Activated CD4-positive, alpha-beta T cell treated with anti-CD3 and anti-CD28 coated beads, Interleukin-2, Interleukin-6, amounts not matched to agents 100 ng/mL and 50 ng/mL, durations not matched to agents 16 hours and 8 hours (primary cell): ENCODE data around the gene SCGB3A1.

Experiments
- DNase-seq: peaks from one replicate; pipeline ENCODE4 v3.0.0-alpha.2; 2020

Gene SCGB3A1

DNA sequence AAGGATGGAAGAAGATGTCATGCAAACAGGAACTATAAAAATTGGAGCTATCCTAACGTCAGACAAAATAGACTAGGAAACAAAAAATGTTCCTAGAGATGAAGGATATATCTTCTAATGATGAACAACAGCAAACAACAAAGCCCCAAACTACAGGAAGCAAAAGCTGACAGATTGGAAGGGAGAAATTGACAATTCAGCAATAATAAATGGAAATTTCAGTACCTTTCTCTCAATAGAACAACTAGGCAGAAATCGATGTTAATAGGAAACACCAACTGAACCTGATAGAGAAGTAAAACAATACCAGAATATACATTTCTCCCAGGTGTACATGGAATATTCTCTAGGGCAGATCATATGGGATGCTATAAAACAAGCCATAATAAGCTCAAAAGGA lies 7.6 kb downstream of the SCGB3A1 start:
- DNase-seq = no peak

DNA sequence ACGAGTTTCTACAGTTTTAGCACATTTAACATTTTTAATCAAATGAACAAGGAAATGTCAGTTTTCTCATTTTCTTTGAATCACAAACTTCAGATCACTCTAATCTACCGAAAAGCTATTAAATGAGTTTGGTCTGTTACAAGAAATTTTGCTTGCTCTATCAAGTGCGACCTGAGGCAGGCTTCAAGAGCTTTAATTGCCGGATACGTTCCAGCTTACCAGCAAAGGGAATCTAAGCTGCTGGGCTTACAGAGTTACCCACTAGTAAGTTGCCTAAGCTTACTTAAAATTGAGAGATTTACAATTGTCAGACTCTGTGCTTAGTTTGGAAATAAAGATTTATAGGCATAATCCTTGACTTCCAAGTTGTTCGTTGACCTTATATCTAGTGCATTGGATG lies 10.6 kb downstream of the SCGB3A1 start:
- DNase-seq = no peak

DNA sequence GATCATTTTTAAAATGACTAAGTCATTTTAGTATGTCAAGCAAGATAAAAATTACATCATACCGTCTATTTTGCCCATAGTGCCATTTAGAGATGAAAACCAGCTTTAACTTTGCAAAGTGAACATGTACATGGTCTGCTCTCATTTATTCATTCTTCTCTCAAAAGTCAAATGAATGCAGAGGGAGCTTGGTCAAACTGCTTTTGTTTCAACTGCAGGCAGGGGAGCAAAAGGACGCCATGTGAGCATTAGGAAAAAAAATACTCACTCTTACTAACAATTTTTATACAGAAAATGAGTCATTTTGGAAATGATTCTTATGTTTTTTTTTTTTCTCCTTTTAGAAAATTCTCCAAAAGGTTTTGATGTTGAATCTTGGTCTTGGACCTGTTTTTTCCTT lies 15.7 kb downstream of the SCGB3A1 start:
- peak; percentile 24 for DNase-seq

DNA sequence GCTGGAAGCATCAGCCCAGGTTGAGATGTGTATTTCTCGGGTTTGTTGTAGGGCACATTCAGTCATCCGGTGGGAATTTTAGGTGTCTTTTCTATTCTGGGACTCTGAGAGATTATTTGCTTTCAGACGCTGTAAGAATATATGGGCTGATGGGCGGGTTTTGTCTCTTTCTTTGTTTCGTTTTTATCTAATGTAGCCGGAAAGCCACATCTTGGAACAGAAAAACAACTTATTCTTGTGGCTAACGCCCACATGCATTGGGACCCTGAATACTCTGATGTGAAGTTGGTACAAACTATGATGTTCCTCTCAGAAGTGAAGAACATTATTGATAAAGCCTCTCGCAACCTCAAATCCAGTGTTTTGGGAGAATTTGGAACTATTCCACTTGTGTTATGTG lies 22.4 kb downstream of the SCGB3A1 start:
- DNase-seq = no peak

DNA sequence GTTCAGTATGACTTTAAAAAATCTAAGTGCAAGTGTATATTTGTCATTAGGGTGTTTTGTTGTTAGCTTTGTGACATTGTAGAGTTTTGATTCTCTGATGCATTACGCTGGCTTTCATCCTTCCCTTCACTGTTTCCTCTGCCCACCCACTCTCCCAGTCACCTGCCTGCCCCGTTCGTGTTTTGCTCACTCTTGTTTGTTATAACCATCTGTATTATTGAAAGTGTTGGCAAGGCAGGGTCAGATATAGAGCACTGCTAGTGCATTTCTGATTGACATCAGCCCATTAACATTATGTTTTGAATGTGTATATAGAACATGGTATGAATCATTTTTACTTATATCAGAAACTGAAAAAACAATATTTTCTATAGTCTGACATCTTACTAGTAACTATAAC lies 27.3 kb downstream of the SCGB3A1 start:
- DNase-seq = peak; percentile 38

DNA sequence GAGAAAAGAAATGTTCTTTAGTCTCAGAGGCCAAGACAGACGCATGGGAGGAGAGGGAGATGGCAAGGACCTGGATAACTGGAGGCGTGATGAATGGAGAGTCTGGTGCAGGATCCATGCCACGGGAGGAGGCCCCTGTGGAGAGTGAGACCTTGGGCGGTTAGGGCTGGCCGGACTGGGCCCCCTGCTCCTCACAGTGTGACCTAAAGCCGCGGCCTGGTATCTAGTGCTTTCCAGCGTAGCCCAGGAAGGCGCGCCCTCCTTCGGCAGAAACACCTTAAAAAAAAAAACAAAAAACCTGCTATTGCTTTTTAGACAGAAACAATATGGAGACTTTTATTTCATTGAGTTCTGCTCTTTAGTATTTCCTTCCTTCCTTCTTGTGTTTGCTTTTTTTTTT lies 33.1 kb downstream of the SCGB3A1 start:
- no peak for DNase-seq

DNA sequence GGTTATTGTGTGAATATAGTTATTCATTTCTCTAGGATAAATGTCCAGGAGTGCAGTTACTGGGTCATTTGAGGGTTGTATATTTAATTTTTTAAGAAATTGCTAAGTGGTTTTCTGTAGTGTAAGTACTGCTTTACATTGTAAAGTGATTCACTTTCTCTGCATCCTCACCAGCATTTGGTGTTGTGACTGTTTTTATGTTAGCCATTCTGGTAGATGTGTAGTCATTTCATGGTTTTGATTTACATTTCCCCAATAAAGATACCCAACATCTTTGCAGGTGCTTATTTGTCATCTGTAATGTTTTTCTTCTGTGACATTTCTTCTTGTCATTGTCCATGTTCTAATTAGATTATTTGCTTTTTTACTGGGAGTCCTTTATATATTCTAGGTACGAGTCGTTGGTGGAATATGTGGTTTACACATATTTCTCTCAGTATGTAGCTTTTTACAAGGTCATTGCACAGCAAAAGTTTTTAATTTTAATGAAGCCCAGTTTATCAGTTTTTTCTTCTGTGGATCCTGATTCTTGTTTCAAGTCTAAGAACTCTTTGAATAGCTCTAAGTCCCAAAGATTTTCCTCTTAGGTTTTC lies 34.0 kb downstream of the SCGB3A1 start:
- DNase-seq = peak; percentile 58

DNA sequence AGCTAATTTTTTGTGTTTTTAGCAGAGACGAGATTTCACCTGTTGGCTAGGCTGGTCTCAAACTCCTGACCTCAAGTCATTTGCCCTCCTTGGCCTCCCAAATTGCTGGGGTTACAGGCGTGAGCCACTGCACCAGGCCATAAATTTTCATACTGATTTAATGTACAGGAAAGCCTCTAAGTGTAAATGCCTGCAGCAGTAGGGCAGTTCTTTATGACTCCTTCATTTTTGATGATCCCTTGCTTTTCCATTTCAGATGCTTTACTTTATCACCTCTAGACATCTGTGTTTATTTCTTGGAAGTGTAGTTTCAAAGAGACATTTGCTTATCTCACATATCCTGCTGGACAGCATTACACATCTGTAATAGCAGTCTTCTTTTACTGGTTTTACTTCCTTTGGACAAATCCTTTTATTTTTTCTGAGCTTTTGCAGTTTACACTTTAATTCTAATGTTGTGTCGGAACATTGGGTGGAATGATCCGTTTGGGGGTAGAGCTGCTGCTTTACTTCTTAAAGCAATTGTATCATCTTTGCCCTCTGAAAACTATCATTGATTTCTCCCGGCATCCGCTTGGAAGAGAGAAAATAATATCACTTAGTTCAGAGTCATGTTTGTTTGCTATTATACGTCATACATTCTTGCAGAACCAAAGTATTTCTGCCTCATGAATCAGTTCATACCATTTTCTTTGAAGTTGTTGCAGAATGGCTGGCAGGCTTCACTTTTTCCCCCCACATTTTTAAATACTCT lies 36.0 kb downstream of the SCGB3A1 start:
- no peak for DNase-seq

DNA sequence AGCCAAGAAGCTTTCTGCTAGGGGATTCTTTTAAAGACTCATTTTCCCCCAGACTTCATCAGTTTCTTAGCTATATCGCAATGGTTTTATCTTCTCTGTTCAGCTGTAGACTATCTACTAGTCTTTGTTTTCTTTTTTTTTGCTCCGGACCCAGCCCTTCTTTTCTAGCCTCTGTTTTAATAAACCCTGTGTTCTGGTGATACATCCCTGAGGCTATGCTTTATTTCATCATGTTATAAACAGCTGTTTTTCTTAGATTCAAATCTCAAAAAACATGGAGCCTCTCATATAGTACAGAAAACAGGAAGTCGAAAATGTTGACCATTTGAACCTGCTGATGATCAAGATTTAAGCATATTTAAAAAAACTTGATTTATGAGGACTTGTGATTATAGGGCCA lies 37.8 kb downstream of the SCGB3A1 start:
- no peak for DNase-seq

DNA sequence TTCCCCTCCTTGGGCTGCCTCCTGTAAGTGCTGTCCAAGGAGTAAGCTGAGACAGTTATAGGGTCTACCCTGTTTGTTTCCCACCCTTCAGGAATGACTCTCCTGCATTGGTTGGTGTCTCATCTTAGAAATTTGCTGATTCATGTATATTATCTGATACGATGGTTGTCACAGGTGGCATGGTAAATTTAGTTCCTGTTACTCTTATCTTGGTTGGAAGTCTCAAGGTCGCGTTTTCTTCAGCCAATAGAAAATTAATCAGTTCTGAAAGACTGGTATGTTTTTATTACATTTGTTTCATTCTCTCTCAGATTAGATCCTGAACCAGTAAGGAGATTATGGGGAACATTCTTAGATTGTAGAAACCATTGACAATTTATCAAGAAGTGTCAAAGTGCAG lies 42.7 kb downstream of the SCGB3A1 start:
- no peak for DNase-seq

DNA sequence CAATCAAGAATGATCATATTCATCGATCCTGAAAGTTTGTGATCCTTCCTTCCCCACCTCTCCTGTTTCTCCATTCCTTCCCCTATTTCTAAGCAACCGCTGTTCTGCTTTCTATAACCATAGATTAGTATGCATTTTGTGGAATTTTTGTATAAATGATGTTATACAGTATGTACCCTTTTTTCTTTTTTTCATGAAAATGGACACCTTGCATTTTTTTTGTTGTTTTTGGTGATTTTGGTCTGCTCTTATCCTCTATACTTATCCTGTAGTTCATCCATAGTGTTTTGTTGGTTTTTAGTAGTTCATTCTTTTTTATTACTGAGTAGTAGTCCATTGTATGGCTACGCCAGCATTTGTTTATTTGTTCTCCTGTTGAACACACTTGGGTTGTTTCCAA lies 46.1 kb downstream of the SCGB3A1 start:
- DNase-seq = no peak

DNA sequence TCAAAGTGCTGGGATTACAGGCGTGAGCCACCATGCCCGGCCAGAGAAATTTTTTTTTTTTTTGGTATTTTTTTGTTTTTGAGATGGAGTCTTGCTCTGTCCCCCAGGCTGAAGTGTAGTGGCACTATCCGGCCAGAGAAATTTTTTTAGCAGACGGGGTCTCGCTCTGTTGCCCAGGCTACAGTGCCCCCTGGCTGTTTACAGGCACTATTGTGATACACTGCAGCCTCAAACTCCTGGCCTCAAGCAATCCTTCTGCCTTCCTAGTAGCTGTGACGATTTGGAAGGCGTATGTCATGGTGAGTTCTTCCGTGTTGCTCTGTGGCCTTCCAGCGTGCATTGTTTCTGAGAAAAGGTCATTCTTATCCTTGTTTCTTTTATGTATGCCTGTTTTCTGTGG lies 49.6 kb downstream of the SCGB3A1 start:
- DNase-seq = no peak
